Transverse colon (tissue), 4 donors: ENCODE measurements around the gene TRIM7.

ENCODE experiments used
- CTCF ChIP-seq, 5 experiments: fragments of 200-600 bp in 3 of 5; fragments of 450-650 bp in 2 of 5; sonication (generic) in 3 of 5; IDR thresholded peaks; 1 replicate in 2 of 5; 2 replicates in 3 of 5; pipeline ENCODE4 v1.5.1; 2016 to 2017; ENCODE audit warnings: antibody characterized with exemption in 5 of 5, inconsistent platforms in 3 of 5, mild to moderate bottlenecking in 2 of 5, moderate library complexity in 1 of 5
- EP300 ChIP-seq: sonication (generic); formaldehyde crosslinking; IDR thresholded peaks from one replicate; pipeline ENCODE4 v1.6.1; 2017; ENCODE audit warnings: antibody characterized with exemption, low read depth
- POLR2A ChIP-seq: fragments of 450-650 bp; IDR thresholded peaks from one replicate; pipeline ENCODE4 v1.6.1; 2016; ENCODE audit warnings: antibody characterized with exemption, mild to moderate bottlenecking, moderate library complexity
- POLR2AphosphoS5 ChIP-seq, 3 donors: sonication (generic); formaldehyde crosslinking; IDR thresholded peaks; one replicate each; pipeline ENCODE4 v1.6.1; 2016; ENCODE audit warnings: antibody characterized with exemption in 3 of 3

GRCh38 chr5:181230551-181230950 lies 25.6 kb upstream of the TRIM7 start:
- TF ChIP-seq CTCF (IDR thresholded peaks at IDR 0.05) (no peak), EP300 (no peak), POLR2A (no peak), POLR2AphosphoS5 (IDR thresholded peaks at IDR 0.05) (no peak)
